PC-3 (cell line): ENCODE data around the gene GRIA4. TPM values are rescaled to one million over a fixed set of nuclear protein-coding genes. Genes with fewer than 3 reads are reported as not detected.

Source experiments
- ATAC-seq: fragments of 200-7000 bp; cut with Tn5 transposase; 2 replicates; pipeline ENCODE4 v1.9.1; 2020; ENCODE audit warnings: mild to moderate bottlenecking, moderate library complexity
- BruUV-seq: library from RNA; stranded (reverse); fragments of 400-500 nt; replicated peaks from 2 replicates; lab custom pipeline; 2021; lab: Mats Ljungman, UMichigan
- CTCF ChIA-PET: fragments of 300-600 bp; sonication (Branson Sonifier 250); formaldehyde crosslinking; loops from one replicate; lab custom pipeline; 2022; ENCODE audit warnings: antibody characterized with exemption; lab: Charles Lee
- POLR2A ChIA-PET: fragments of 300-600 bp; sonication (Branson Sonifier 250); formaldehyde crosslinking; loops from one replicate; lab custom pipeline; 2022; ENCODE audit warnings: antibody characterized with exemption; ENCODE audit not compliant: unreplicated experiment; lab: Charles Lee
- DNase-seq: peaks from one replicate; pipeline ENCODE4 v3.0.0-alpha.2; 2015
- H2AFZ ChIP-seq: fragments of 300-600 bp; sonication (generic); 2 replicates; pipeline ENCODE4 v1.6.0; 2016; ENCODE audit warnings: antibody characterized with exemption, low read length
- H3F3A ChIP-seq: fragments of 300-600 bp; sonication (generic); one replicate; pipeline ENCODE4 v1.6.0; 2017; ENCODE audit warnings: antibody characterized with exemption, low read length, control low read depth, mild to moderate bottlenecking; ENCODE audit not compliant: unreplicated experiment
- H3K27ac ChIP-seq: fragments of 300-600 bp; sonication (generic); 2 replicates; pipeline ENCODE4 v1.5.1; 2016; ENCODE audit warnings: mild to moderate bottlenecking, low read length
- H3K27me3 ChIP-seq: fragments of 300-600 bp; sonication (generic); 2 replicates; pipeline ENCODE4 v1.6.1; 2016; ENCODE audit warnings: low read length, mixed read lengths
- H3K36me3 ChIP-seq: fragments of 300-600 bp; sonication (generic); 2 replicates; pipeline ENCODE4 v1.6.1; 2016; ENCODE audit warnings: low read depth, mixed run types, low read length, mixed read lengths
- H3K4me1 ChIP-seq: fragments of 300-600 bp; sonication (generic); 2 replicates; pipeline ENCODE4 v1.5.1; 2016; ENCODE audit warnings: low read length; ENCODE audit not compliant: insufficient read depth
- H3K4me2 ChIP-seq: fragments of 300-600 bp; sonication (generic); 2 replicates; pipeline ENCODE4 v1.6.0; 2016; ENCODE audit warnings: low read length
- H3K4me3 ChIP-seq: fragments of 300-600 bp; sonication (generic); 2 replicates; pipeline ENCODE4 v1.5.1; 2016; ENCODE audit warnings: mild to moderate bottlenecking, low read length, mixed read lengths
- H3K79me2 ChIP-seq: fragments of 300-600 bp; sonication (generic); 2 replicates; pipeline ENCODE4 v1.6.1; 2017; ENCODE audit warnings: low read length, mixed read lengths
- H3K9ac ChIP-seq: fragments of 300-600 bp; sonication (generic); 2 replicates; pipeline ENCODE4 v1.6.0; 2016; ENCODE audit warnings: mild to moderate bottlenecking, low read length
- H3K9me2 ChIP-seq: fragments of 300-600 bp; sonication (generic); replicated peaks from 2 replicates; pipeline ENCODE4 v1.6.1; 2016; ENCODE audit warnings: mixed run types, low read length, mixed read lengths
- H3K9me3 ChIP-seq: fragments of 300-600 bp; sonication (generic); 2 replicates; pipeline ENCODE4 v1.6.1; 2016; ENCODE audit warnings: low read length, mixed read lengths
- H4K20me1 ChIP-seq: fragments of 300-600 bp; sonication (generic); 2 replicates; pipeline ENCODE4 v1.6.1; 2016; ENCODE audit warnings: low read length, mixed read lengths
- EZH2 ChIP-seq: fragments of 300-600 bp; sonication (generic); IDR thresholded peaks from one replicate; pipeline ENCODE4 v1.6.1; 2017; ENCODE audit warnings: antibody characterized with exemption, mild to moderate bottlenecking, low read length; ENCODE audit not compliant: unreplicated experiment
- EZH2phosphoT487 ChIP-seq: fragments of 300-600 bp; sonication (generic); IDR thresholded peaks from 2 replicates; pipeline ENCODE4 v1.6.1; 2018; ENCODE audit warnings: mild to moderate bottlenecking, antibody characterized with exemption, low read length, borderline replicate concordance
- intact Hi-C: fragments of 100-400 bp; cut with micrococcal nuclease; formaldehyde crosslinking; loops from 2 replicates; pipeline ENCODE4 v1.9.0; 2023
- total RNA-seq: library from RNA; depleted of rRNA; stranded (reverse); fragments of >200 nt; gene quantifications from 2 replicates; pipeline ENCODE4 v1.2.3, GENCODE V29; 2014
- TF ChIP-seq, protein P1 (sequence below): fragments of 300-600 bp; sonication (generic); conservative IDR thresholded peaks from 2 replicates; pipeline ENCODE4 v1.5.1; 2017; ENCODE audit warnings: antibody characterized with exemption, low read depth, mild to moderate bottlenecking, low read length

GRIA4 gene
- total RNA-seq, 1 experiment from 2014 or later, result not detected

DNA sequence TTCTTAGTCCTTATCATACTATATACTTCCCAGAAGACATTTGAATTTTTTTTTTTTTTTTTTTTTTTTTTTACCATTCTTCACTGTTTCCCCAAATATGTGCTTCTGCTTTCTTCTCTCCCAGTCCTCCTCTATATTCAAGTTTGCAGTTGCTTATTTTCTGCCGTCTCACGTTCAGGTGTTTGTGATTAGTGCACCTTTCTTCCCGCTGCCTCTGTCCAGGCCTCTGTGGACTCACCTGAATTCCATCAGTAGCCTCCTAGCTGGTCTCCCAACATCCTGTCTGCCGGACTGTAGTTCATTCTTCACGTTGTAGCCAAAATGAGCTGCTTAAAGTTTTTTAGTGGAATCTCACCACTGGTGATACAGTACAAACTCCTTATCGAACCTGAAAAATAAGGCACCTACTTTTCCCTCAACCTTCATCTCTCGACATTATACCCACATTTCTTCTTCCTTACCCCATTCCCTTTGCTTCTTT is 413.0 kb downstream of the GRIA4 start:
- H3K27me3 ChIP-seq, result no peaks in the 10 kb centered on the region
- TF ChIP-seq EZH2phosphoT487 (no peak), EZH2 (no peak)
- TF ChIP-seq, protein P1, sequence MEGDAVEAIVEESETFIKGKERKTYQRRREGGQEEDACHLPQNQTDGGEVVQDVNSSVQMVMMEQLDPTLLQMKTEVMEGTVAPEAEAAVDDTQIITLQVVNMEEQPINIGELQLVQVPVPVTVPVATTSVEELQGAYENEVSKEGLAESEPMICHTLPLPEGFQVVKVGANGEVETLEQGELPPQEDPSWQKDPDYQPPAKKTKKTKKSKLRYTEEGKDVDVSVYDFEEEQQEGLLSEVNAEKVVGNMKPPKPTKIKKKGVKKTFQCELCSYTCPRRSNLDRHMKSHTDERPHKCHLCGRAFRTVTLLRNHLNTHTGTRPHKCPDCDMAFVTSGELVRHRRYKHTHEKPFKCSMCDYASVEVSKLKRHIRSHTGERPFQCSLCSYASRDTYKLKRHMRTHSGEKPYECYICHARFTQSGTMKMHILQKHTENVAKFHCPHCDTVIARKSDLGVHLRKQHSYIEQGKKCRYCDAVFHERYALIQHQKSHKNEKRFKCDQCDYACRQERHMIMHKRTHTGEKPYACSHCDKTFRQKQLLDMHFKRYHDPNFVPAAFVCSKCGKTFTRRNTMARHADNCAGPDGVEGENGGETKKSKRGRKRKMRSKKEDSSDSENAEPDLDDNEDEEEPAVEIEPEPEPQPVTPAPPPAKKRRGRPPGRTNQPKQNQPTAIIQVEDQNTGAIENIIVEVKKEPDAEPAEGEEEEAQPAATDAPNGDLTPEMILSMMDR, result no peak
- H3K4me3 ChIP-seq, result peak overlapping the region; percentile 61
- H3K27ac ChIP-seq, result no peak overlapping the region
- DNase-seq (no peak), ATAC-seq (no peak)
- H3K9me2 ChIP-seq, result no peaks in the 10 kb centered on the region
- no peak overlapping the region for H3K9ac ChIP-seq
- ChIA-PET CTCF (no interaction called here), POLR2A (interaction anchor here (0.6 kb wide), 1 partner anchor 22 kb away, joined by 3 read pairs; no protein-coding TSS in a partner anchor)
- TSS peak; percentile 91 for BruUV-seq
- H3K4me1 ChIP-seq, result peaks cover 28% of the 10 kb centered on the region
- 0 out of 2 replicates have a peak, but pooled peaks cover 3% of the 10 kb centered on the region for H3K36me3 ChIP-seq
- intact Hi-C loops, result loop anchor here (1.0 to 5.0 kb wide), 3 partner anchors 54 to 101 kb away; partner anchors contain the start of genes AASDHPPT and KBTBD3
- H3K79me2 ChIP-seq, result peaks cover 41% of the 10 kb centered on the region
- peak overlapping the region; percentile 89 for H2AFZ ChIP-seq
- no peaks in the 10 kb centered on the region for H3K9me3 ChIP-seq
- H3K4me2 ChIP-seq, result peak overlapping the region; percentile 72
- no peaks in the 10 kb centered on the region for H4K20me1 ChIP-seq
- no peaks in the 10 kb centered on the region for H3F3A ChIP-seq

- H2AFZ ChIP-seq, result no peak overlapping the region
- DNase-seq (no peak), ATAC-seq (no peak)
- BruUV-seq, result no TSS peak
- POLR2A ChIA-PET, result no interaction called here
- TF ChIP-seq EZH2 (no peak), EZH2phosphoT487 (no peak)
- TF ChIP-seq, protein P1, result no peak
- H3K79me2 ChIP-seq, result no peaks in the 10 kb centered on the region
- intact Hi-C loops, result no loop called here
- no peak overlapping the region for H3K4me3 ChIP-seq
- CTCF ChIA-PET, result no interaction called here
- no peaks in the 10 kb centered on the region for H4K20me1 ChIP-seq
- H3K36me3 ChIP-seq, result no peaks in the 10 kb centered on the region
- H3K27ac ChIP-seq, result no peak overlapping the region; the same call in 1 of the 2 replicates
- no peaks in the 10 kb centered on the region for H3F3A ChIP-seq
- no peaks in the 10 kb centered on the region for H3K9me2 ChIP-seq
- peaks cover 16% of the 10 kb centered on the region for H3K4me1 ChIP-seq
- H3K4me2 ChIP-seq, result no peak overlapping the region
- H3K9ac ChIP-seq, result no peak overlapping the region
- no peaks in the 10 kb centered on the region for H3K9me3 ChIP-seq
- no peaks in the 10 kb centered on the region for H3K27me3 ChIP-seq
These were observed 420.7 kb downstream of the GRIA4 start for GRCh38 chr11:106030609-106031008.

DNA sequence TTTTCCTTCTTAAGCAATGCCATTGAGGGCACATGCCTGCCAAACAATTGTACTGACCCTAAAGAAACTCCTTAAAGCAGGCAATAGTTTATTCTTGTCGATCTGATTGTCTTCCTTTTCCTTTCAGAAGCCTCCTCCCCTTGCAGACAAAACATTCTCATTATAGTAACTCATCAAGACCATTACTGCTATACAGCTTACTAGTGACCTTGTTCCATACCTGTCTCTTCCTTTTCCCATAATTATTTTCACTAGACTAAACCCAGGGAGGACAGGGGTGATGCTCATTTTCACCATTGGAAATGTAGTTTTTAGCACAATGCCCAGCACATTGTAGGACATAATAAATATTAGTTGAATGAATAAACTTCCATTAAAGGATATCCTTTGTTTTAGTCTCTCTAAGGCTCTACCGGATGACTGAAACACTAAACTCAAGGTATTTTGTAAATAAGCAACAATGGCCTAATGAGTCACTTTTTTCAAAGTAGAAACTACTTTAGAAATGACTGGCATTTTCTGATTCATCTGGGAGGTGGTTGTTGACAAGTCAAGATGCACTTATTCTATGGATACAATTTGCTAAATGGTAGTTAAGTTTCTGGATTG is 421.4 kb downstream of the GRIA4 start:
- ChIA-PET POLR2A (no interaction called here), CTCF (no interaction called here)
- peak overlapping the region; percentile 44 for H3K27ac ChIP-seq
- H3K9me3 ChIP-seq, result no peaks in the 10 kb centered on the region
- H3K9me2 ChIP-seq, result no peaks in the 10 kb centered on the region
- intact Hi-C loops, result no loop called here
- H3K27me3 ChIP-seq, result no peaks in the 10 kb centered on the region
- no peaks in the 10 kb centered on the region for H3K79me2 ChIP-seq
- H3F3A ChIP-seq, result no peaks in the 10 kb centered on the region
- H3K36me3 ChIP-seq, result no peaks in the 10 kb centered on the region
- 0 out of 2 replicates have a peak overlapping the region, but pooled peaks have one; percentile 11 for H2AFZ ChIP-seq
- ATAC-seq, result peak; percentile 93
- H3K4me2 ChIP-seq, result peak overlapping the region; percentile 48
- no peak for TF ChIP-seq EZH2
- no peak for TF ChIP-seq EZH2phosphoT487
- TF ChIP-seq, protein P1, result no peak
- peak; percentile 85 for DNase-seq
- no TSS peak for BruUV-seq
- no peaks in the 10 kb centered on the region for H4K20me1 ChIP-seq
- no peak overlapping the region for H3K9ac ChIP-seq
- peaks cover 16% of the 10 kb centered on the region for H3K4me1 ChIP-seq
- no peak overlapping the region for H3K4me3 ChIP-seq
